LNCAP (cell line): Measurements from ENCODE around the gene FCN3.

Experiments used
- CTCF ChIP-seq: fragments of 450-650 bp; IDR thresholded peaks from 2 replicates; pipeline ENCODE4 v1.5.1; 2017; ENCODE audit warnings: mild to moderate bottlenecking

The FCN3 gene

DNA sequence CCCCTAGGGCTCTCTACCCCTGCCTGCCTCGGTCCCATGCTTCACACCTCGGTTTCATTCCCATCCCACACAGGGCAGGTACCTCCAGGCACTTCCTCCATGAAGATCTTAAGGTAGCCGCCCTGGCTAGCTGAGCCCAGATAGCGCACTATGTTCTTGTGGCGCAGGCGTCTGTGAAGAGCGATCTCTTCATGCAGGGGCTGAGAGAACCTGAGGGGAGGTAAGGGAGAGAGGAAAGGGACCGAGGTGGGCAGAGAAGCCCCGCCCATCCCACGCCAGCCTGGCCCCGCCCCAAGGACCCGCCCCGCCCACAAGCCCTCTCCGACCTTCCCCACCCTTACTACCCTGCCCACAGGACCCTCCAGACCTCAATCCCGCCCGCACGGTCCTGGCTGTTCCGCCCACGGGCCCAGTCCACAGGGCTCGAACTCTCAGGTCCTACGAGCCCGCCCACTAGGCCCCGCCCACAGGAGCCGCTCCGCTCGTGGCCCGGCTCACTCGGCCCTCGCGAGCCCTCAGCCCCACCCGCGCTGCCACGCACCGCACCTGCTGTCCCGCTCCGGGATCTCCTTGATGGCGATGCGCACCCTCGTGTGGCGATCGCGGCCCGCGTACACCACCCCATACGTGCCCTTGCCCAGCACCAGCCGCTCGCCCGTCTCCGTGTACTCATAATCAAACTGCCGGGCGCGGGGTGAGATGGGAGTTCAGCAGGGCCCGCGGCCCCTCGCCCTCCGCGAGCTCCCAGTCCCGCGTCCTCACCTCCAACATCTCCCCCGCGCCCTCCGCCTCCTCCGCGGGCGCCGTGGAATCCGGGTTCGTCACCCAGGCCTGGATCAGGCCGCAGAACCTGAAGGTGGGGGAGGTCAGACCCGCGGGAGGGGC is 14.2 kb downstream of the FCN3 start:
- no peak for TF ChIP-seq CTCF

- no peak for TF ChIP-seq CTCF
Measured at GRCh38 chr1:27359822-27360158, 14.8 kb downstream of the FCN3 start.

DNA sequence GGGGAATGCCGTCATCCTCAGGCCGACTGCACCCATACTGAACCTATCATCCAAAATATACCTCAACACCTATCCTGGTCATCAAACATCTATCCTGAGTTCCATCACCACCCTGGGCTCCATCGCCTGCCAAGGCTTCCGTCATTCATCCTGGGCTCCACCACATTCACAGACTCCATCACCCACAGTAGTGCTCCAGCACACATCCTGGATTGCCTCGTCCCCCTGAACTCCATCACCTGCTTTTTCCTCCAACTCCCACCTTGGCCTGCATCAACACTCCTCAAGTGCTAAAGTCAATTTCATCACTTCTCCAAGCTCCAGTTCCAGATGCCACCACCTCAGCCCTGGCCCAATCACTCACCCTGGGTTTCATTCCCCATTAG is 15.7 kb downstream of the FCN3 start:
- no peak for TF ChIP-seq CTCF

- TF ChIP-seq CTCF, result no peak
Measured at GRCh38 chr1:27358038-27358927, 16.3 kb downstream of the FCN3 start.

DNA sequence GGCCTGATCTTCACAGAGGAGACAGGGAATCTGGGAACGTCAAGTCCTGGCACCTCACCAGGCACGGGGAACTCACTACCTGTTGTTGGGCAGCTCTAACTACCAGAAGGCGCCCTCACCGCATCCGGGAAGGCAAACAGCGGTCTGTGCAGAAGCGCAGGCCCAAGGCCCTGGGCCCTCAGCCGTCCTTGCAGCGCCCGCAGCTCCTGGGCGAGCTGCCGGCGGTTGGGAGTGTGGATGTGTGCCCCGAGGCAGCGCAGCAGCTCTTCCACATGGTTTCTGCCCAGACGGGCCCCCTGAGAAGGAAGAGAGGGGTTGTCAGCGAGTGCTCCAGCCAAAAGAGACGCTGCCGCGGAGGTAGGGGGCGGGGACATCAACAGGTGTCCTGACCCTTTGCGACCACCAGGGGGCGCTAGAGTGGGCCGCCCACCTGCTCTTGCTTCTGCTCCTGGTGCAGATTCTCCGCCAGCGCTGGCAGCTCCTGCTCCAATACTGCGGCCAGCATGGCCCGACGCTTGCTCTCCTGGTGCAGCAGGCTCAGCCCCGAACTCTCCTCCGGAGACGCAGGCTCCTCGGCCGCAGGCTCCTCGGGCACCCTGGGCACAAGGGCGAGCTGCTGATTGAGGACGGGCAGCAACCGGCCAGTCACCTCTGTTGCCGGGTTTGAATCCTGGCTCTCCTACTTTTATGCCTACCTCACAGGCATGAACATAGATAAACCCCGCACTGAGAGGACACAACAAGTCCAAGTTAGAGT is 17.2 kb downstream of the FCN3 start:
- TF ChIP-seq CTCF, result peak; percentile 90

- TF ChIP-seq CTCF, result no peak
Measured at GRCh38 chr1:27356619-27357280, 17.9 kb downstream of the FCN3 start.

DNA sequence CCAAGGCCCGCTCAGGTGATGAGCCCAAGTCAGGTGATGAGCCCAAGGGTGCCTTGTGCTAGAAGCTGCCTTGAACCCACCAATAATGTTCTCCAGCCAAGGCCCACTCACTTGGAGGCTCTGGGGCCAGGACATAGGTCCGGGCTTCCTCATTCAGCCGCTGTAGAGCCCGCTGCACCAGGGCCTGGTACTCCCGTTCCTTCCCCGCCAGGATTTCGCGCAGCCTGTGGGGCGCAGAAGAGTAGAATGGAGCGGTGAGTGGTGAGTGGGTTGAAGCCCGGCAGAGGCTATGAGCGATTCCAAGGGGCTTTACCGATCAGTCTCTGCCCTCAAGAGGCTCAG is 18.4 kb downstream of the FCN3 start:
- no peak for TF ChIP-seq CTCF
